Cortex of kidney (tissue), 1 donor: ENCODE results near the gene CYP2J2.
"Not testable (repeated sequence)": the region's sequence is repeated elsewhere in the genome, so short reads cannot be mapped to it uniquely, and the experiment has no call there.

Experiments
- DNase-seq: peaks from one replicate; lab custom pipeline; 2025; lab: John Stamatoyannopoulos, UW

The CYP2J2 gene

GRCh38 chr1:59926381-59927123, at the start of gene CYP2J2:
CYP2J2 (minus strand) TSS chr1:59926773; CDS start chr1:59926746, 27 bp downstream.
- DNase-seq: no peak

- no peak for DNase-seq
Measured at GRCh38 chr1:59973719-59974118, 47.1 kb upstream of the CYP2J2 start.

- DNase-seq: no peak
Measured at GRCh38 chr1:59972216-59972927, 45.8 kb upstream of the CYP2J2 start.

- DNase-seq: no peak
Measured at GRCh38 chr1:59971464-59971911, 44.9 kb upstream of the CYP2J2 start.

- DNase-seq: not testable (repeated sequence)
Measured at GRCh38 chr1:59969542-59970175, 43.1 kb upstream of the CYP2J2 start.

- DNase-seq: not testable (repeated sequence)
Measured at GRCh38 chr1:59968746-59969145, 42.2 kb upstream of the CYP2J2 start.

GRCh38 chr1:59967780-59968179, 41.2 kb upstream of the CYP2J2 start:
- no peak for DNase-seq

- no peak for DNase-seq
Measured at GRCh38 chr1:59967141-59967697, 40.6 kb upstream of the CYP2J2 start.

- no peak for DNase-seq
Measured at GRCh38 chr1:59952065-59952464, 25.5 kb upstream of the CYP2J2 start.

GRCh38 chr1:59949648-59950047, 23.1 kb upstream of the CYP2J2 start:
- DNase-seq: no peak

- no peak for DNase-seq
Measured at GRCh38 chr1:59948990-59949389, 22.4 kb upstream of the CYP2J2 start.

GRCh38 chr1:59947047-59947938, 20.7 kb upstream of the CYP2J2 start:
- no peak for DNase-seq

- DNase-seq: no peak
Measured at GRCh38 chr1:59945790-59946189, 19.2 kb upstream of the CYP2J2 start.

GRCh38 chr1:59939393-59939792, 12.8 kb upstream of the CYP2J2 start:
- DNase-seq: no peak

GRCh38 chr1:59937636-59938210, 11.2 kb upstream of the CYP2J2 start:
- no peak for DNase-seq

GRCh38 chr1:59936358-59936821, 9.8 kb upstream of the CYP2J2 start:
- DNase-seq: no peak

GRCh38 chr1:59928996-59929395, 2.4 kb upstream of the CYP2J2 start:
- no peak for DNase-seq

- no peak for DNase-seq
Measured at GRCh38 chr1:59927213-59927612, 640 bp upstream of the CYP2J2 start.

GRCh38 chr1:59924653-59925052, 1.9 kb downstream of the CYP2J2 start:
- no peak for DNase-seq

- DNase-seq: not testable (repeated sequence)
Measured at GRCh38 chr1:59921258-59921899, 5.2 kb downstream of the CYP2J2 start.
